Keratinocyte (primary cell): Measurements from ENCODE around the gene PLCB3.

Experiments
- CTCF ChIP-seq, 3 experiments: IDR thresholded peaks in 1 of 3; conservative IDR thresholded peaks in 1 of 3; optimal IDR thresholded peaks in 1 of 3; 2 replicates in 2 of 3; 3 replicates in 1 of 3; pipeline versions ENCODE3 to v1.5.1; 2011; ENCODE audit warnings: low read length in 3 of 3, mild to moderate bottlenecking in 3 of 3, moderate library complexity in 2 of 3, control low read depth in 1 of 3, inconsistent platforms in 1 of 3; ENCODE audit not compliant: insufficient read depth in 2 of 3; ENCODE audit errors: extremely low read depth in 1 of 3
- EZH2 ChIP-seq: IDR thresholded peaks from one replicate; pipeline ENCODE4 v1.6.1; 2012; ENCODE audit warnings: inconsistent platforms, mild to moderate bottlenecking, low read length, moderate library complexity

- no peak for TF ChIP-seq EZH2
- TF ChIP-seq CTCF (optimal IDR thresholded peaks at IDR 0.05 in 1 of 3, IDR thresholded peaks at IDR 0.05 in 1 of 3, conservative IDR thresholded peaks at IDR 0.05 in 1 of 3; ENCODE audit: extremely low read depth in 1 of 3, insufficient read depth in 2 of 3, low read length in 3 of 3), result no peak
These were observed 18.4 kb upstream of the PLCB3 start for GRCh38 chr11:64232967-64233315.
